HG03095 (cell line): ENCODE data around the gene ERI3.

Source experiments
- ATAC-seq: cut with Tn5 transposase; IDR thresholded peaks from one replicate; pipeline ENCODE4 v1.9.1; 2021; ENCODE audit warnings: moderate library complexity; ENCODE audit not compliant: unreplicated experiment

The ERI3 gene

DNA sequence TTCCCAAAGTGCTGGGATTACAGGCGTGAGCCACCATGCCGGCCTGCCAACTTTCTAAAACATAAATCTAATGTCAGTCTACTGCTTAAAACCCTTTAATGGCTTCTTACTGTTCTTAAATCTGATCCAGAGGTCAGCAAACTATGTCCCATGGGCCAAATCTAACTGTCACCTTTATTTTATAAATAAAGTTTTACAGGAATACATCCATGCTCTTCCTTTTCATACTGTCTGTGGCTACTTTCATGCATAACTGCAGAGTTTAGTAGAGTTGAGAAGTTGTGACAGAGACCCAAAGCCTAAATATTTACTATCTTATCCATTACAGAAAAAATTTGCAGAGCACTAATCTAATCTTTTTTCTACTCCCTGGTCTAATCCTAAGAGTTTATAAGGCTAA lies 3.8 kb downstream of the ERI3 start:
- ATAC-seq = no peak

DNA sequence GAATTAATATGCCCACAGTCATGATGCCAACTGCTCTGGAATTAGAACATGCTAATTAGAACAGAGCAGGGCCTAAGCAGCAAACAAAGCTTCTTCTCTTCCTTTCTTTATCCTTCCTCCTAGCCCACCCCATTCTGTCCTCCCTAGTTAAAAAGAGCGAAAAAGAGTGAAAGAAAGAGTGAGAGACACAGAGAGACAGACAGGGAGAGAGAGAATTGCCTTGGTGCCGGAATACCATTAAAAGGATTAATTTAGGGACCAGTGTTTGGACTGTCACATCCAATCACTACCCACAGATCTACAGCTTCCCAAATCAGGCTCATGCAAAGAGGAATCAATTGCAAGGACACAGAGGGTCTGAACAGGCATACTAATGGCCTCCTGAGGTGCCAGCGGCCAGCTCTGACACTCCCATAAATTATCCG lies 7.0 kb downstream of the ERI3 start:
- no peak for ATAC-seq

- no peak for ATAC-seq
These were observed 7.8 kb downstream of the ERI3 start for GRCh38 chr1:44347280-44347679.

GRCh38 chr1:44346878-44347277 lies 8.2 kb downstream of the ERI3 start:
- ATAC-seq = no peak

DNA sequence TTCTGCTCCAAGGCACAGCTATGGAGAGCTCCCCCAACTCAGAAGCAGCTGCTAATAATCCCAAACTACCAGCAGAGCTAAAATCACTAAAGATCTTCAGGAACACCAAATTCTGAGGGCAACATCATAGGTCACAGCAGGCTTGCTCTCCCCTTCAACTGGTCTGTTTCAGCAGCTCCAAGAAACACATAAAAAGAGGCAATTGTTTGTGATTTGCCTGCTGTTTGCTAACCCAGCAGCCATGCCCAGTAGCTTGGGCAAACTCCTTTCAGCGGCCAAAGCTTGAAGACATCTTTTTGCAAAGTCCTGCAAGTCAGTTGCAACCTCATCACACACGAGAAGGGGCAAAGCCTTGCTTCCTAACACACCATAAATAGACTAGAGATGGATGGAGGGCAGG lies 8.9 kb downstream of the ERI3 start:
- ATAC-seq = no peak

GRCh38 chr1:44345187-44345775 lies 9.8 kb downstream of the ERI3 start:
- ATAC-seq = no peak

GRCh38 chr1:44339731-44340130 lies 15.3 kb downstream of the ERI3 start:
- no peak for ATAC-seq

DNA sequence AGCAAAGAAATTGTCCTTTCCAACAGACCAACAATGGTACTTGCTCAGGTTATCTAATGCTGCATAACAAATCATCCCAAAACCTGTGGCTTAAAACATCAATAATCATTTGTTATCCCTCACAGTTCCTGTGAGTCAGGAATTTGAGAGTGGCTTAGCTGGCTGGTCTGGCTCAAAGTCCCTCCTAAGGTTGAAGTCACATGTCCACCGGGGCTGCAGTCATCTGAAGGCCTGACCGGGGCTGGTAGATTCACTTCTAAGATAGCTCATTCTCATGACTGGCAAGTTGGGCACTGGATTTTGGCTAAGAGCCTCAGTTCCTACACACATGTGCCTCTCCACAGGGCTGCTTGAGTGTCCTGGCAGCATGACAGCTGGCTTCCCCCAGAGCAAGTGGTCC lies 16.9 kb downstream of the ERI3 start:
- no peak for ATAC-seq

DNA sequence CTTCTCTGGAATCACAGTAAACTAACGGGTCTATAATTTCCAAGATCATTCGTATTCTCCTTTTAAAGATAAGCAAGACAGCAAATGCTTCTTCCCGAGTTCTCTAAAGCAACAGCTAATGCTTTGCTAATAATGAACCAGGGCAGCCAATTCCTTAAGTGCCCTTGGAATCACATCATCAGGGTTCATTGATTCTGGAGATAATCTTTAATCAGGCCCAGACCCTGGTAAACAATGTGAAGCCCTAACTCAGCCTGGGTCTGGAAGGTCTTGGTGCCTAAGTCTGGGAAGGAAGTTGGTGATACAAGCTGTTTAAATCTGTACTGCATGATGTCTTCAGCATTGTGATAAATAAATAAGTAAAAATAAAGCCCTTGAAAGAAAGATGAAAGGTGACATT lies 18.4 kb downstream of the ERI3 start:
- ATAC-seq = no peak

DNA sequence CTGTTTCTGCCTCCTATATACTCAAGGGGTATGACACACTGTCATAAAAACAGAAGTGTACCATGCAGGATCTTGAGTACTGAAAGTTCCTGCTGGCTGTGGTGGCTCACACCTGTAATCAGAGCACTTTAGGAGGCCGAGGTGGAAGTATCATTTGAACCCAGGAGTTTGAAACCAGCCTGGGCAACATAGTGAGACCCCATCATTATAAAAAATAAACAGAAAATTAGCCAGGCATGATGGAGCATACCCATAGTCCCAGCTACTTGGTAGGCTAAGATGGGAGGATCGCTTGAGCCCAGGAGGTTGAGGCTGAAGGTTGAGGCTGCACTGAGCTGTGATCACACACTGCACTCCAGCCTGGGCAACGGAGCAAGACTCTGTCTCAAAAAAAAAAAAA lies 20.1 kb downstream of the ERI3 start:
- no peak for ATAC-seq

DNA sequence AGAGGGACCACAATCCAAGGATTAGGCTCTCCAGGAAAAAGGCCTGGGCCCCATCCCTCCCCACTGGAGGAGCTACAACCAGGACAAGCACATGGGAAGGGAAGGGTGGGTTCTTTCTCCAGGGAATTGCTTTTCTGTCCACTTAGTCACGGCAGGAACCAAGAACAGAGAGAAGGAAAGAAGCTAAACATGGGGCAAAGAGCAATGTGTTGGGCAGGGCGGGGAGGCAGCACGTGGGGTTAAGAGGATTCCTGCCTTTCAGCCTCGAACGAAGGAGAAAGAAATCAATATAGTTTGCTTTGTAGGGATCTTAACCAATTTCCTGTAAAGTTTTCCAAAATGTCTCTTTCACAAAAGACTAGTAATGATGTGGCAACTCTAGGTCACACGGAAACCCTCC lies 21.7 kb downstream of the ERI3 start:
- no peak for ATAC-seq

DNA sequence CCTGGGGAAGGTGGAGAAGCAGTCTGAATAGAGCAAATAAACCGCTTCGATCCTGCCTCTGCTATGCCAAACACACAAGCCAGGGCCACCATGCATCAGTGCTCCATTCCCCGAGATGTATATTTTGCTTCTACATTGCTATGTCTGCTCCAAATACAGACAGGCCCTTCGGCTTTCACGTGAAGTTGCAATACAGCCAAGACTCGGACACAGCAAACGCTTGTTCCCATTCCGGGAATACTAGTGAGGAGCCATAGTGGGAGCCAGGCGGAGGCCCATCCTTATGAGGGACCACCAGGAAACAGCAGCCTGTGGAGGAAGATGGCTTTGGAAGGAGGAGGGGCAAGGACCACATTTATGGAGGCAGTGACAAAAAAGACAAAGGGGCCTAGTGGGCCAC lies 22.6 kb downstream of the ERI3 start:
- ATAC-seq = no peak

DNA sequence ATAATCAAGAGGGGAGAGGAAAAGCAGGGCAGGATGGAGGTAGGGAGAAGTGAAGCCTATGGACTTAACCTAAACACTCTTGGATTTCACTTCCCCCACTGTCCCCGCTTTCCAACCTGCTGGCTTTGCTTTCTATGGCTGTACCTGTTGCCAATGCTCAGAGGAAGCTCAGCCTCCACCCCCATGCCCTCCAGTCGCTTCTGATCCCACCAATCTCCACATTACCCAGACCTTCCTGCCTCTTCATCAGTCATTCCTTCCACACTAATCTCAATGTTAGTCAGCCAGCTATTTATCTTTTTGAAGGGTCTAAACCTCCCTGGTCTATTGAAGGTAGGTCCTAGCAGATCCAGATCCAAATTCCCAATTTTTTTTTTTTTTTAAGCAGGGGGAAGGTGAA lies 24.1 kb downstream of the ERI3 start:
- no peak for ATAC-seq

- ATAC-seq = no peak
These were observed 26.2 kb downstream of the ERI3 start for GRCh38 chr1:44328671-44329416.

- no peak for ATAC-seq
These were observed 27.2 kb downstream of the ERI3 start for GRCh38 chr1:44327679-44328491.

DNA sequence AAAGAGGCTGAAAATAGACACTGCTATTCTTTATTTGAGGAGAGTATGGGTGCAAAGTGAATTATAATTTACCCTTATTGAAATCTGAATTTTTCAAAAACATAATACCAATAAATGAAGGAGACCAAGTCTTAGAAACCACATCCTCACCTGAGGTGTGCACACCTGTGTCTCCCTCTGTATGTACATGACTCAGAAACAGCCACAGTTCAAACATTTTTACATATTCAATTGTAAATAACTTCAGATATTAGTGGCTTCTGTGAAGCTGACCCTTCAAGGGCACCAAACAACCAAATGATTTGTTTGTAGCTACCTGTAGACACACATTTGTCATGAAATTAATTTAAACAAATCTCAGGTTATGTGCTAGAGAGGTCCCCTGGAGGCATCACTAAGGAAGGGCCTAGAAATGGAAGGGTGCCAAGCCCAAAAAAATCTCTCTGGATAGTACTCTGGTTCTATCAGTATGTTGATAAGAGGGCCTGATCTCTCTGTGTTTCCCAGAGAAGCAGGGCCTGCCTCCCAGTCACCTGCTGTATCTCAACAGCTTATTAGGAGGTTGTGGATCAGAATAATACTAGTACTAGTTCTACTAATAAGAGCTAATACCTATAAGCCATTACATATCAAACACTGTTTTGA lies 28.1 kb downstream of the ERI3 start:
- no peak for ATAC-seq

DNA sequence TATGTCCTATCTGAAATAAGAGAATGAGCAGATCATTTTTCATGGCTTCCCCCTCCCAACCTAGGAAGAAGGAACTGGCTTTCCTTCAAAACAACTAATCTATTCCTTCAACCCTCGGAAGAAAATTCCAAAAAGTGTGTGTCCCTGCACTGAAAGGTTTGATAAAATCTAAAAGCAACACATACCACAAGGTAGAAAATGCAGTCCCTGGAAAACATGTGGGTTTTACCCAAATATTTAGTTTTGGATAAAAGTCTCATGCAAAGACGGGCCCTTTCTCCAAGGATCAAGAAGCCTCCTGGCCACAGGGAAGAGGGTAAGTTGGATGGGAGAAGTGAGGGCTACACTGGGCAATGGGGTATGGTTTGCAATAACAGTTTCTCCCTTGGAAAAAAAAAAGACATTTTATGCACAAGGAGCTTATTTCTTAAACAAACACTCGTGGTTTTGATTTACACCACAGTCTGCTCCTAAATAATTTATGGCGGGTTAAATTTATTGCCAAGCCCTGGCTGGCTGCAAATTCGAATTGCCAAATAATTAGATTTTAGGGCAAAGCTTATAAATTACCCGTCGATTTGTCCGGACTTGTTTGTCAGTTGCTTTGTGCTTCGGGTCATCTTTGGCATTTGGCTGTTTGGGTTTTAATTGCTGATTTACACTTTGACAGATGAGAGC lies 28.9 kb downstream of the ERI3 start:
- ATAC-seq = no peak

DNA sequence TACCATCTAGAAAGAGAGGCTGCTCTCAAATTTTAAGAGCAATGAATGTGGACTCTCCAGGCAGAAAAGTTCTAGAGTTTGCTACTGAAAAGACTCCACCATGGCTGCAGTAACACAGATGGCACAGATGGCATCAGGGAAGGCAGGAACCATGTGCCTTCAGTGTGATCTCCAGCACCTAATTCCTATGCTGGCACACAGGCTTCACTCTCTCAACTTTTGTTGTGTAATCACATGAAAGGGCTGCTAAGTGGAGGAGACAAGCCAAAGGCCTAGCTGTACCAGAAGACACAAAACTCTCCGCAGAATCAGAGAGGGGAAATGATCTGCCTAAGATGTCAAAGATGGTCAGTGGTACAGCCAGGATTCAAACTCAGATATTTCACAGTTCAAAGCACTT lies 31.1 kb downstream of the ERI3 start:
- no peak for ATAC-seq

GRCh38 chr1:44322367-44322766 lies 32.7 kb downstream of the ERI3 start:
- no peak for ATAC-seq

- ATAC-seq = no peak
These were observed 33.6 kb downstream of the ERI3 start for GRCh38 chr1:44321466-44321865.
